Subcutaneous adipose tissue (tissue), 4 donors: ENCODE measurements around the gene CD300LG. TPM values are rescaled to one million over a fixed set of nuclear protein-coding genes. Genes with fewer than 3 reads are reported as not detected.

Experiments
- CTCF ChIP-seq: fragments of 450-650 bp; IDR thresholded peaks from one replicate; pipeline ENCODE4 v1.5.1; 2016; ENCODE audit warnings: low read depth, mild to moderate bottlenecking, control low read depth, antibody characterized with exemption, moderate library complexity
- total RNA-seq, 4 donors: library from RNA; depleted of rRNA; stranded (reverse); fragments of >200 nt; gene quantifications; one replicate each; pipeline ENCODE4 v1.1.0, GENCODE V29; 2016

Gene CD300LG
- total RNA-seq, 4 donors from 2014 or later = 29.5 to 234 (median 50.5) TPM

GRCh38 chr17:43816336-43817320 lies 30.3 kb upstream of the CD300LG start:
- no peak for TF ChIP-seq CTCF

GRCh38 chr17:43817826-43818225 lies 29.1 kb upstream of the CD300LG start:
- TF ChIP-seq CTCF = no peak

GRCh38 chr17:43818966-43819365 lies 28.0 kb upstream of the CD300LG start:
- no peak for TF ChIP-seq CTCF

- no peak for TF ChIP-seq CTCF
These were observed 26.2 kb upstream of the CD300LG start for GRCh38 chr17:43820759-43821158.

- TF ChIP-seq CTCF = no peak
These were observed 24.3 kb upstream of the CD300LG start for GRCh38 chr17:43822570-43823190.

GRCh38 chr17:43823350-43824084 lies 23.5 kb upstream of the CD300LG start:
- TF ChIP-seq CTCF = no peak

GRCh38 chr17:43825567-43825966 lies 21.4 kb upstream of the CD300LG start:
- TF ChIP-seq CTCF = no peak
